HL-60/S4 treated with retinoic acid at 250 ng/mL for 4 days and 3 days (cell line): ENCODE measurements around the gene HLA-DQB1.

Experiments used
- in situ Hi-C: fragments of 300-500 bp; cut with MboI; formaldehyde crosslinking; loops from 2 replicates; pipeline ENCODE4 v1.7.0; 2022; ENCODE audit warnings: low sequenced_read_pairs

Gene HLA-DQB1

DNA sequence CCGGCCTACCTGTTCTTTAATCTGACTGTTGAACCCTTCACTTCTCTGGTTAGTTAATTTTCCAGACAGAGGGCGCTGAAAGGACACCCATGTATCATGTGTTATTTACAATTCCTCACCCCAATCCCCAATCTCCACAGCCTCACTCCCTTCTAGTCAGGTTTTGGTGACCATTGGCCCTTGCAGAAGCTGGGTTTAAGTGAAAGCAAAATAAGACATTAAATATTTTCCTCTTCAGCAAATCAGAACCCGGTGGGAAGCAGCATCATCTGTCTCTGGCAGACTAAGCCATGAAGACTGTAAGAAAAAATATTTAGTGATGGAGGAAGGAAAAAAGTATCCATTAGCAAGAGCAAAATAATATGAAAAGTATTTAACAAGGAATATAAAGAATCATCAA, 38.6 kb downstream of the HLA-DQB1 start:
- in situ Hi-C loops, result no loop called here

DNA sequence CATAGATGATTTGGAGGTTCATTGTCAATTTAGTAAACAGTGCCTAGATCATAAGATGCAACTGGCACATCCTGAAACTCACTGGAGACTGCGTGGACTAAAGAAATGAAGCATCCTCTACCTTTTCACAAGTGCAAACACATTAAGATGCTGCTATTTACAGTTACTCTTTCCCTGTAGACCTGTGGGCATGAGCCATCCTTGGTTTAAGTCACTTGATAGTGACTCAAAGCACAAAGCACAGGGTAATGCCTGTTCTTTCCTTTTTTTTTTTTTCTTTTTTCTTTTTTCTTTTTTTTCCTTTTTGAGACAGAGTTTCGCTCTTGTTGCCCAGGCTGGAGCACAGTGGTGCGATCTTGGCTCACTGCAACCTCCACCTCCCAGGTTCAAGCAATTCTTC, 39.2 kb downstream of the HLA-DQB1 start:
- in situ Hi-C loops, result no loop called here

GRCh38 chr6:32625137-32625536, 41.3 kb downstream of the HLA-DQB1 start:
- in situ Hi-C loops, result no loop called here

DNA sequence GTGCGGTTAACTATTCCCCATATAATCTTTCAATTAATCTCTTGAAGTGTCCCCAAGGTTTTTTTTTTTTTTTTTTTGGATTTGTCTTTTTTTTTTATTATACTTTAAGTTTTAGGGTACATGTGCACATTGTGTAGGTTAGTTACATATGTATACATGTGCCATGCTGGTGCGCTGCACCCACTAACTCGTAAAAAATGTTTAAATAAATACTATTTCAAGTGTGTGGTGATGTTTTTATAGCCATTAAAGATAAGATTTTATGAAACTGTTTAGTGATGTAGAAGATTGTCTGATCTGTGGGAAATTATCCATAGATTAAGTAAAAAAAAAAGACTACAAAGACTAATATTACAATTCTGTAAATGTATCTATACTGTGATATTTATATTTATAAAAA, 41.9 kb downstream of the HLA-DQB1 start:
- in situ Hi-C loops, result no loop called here

- in situ Hi-C loops, result no loop called here
Measured at GRCh38 chr6:32623693-32624092, 42.8 kb downstream of the HLA-DQB1 start.

DNA sequence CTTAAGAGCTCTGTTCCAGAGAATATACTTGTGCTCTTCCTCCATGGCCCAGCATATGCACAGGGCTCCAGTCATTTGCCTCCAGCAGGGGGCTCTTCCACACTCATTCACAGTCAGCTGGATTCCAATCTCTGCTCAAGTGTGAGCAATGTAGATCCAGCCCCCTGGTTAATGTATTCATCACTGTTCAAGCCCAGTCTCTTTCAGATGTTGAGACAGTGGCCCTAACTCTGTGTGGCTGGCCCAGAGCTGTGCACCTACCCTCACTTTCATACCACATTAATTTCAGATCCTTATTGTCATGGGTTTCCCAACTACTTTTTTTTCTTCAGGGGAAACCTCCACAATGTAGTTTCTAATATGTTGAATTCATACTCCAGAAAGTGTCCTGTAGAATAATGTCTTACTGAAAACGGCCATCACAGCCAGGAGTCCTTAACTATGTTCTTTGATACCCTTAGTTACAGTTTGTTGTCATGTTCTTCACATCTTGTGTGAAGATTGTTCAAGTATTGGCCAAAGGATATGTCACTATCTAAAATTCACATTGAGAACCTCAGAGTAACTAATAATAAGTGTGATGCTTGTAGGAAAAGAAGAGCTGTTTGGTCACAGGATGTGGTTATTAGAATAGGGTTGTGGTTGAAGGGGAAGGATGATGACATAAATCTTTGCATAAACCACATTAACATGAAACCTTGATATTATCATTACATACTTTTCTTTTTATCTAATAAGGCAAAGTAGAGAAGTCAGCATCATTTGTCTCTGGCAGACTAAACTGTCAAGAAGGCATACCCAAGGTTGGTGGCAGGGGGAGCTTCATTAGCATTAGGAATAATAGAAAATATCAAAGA, 43.7 kb downstream of the HLA-DQB1 start:
- in situ Hi-C loops, result no loop called here

DNA sequence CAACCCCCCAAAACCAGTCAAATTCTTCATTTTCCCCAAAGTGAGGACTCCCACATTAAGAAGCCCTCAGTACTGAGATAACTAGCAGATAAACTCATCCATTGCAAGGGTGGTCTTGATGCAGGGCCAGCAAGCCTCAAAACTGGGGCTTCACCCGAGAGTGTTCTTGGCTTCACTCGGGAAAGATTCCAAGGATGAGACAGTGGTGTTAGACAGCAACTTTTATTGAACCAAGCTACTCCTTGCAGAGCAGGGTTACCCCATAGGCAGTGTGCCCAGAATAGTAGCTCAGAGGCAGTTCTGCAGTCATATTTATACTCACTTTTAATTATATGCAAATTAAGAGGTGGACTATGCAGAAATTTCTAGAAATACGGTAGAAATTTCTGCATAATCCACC, 45.1 kb downstream of the HLA-DQB1 start:
- in situ Hi-C loops, result no loop called here

- in situ Hi-C loops, result no loop called here
Measured at GRCh38 chr6:32617751-32618150, 48.7 kb downstream of the HLA-DQB1 start.

DNA sequence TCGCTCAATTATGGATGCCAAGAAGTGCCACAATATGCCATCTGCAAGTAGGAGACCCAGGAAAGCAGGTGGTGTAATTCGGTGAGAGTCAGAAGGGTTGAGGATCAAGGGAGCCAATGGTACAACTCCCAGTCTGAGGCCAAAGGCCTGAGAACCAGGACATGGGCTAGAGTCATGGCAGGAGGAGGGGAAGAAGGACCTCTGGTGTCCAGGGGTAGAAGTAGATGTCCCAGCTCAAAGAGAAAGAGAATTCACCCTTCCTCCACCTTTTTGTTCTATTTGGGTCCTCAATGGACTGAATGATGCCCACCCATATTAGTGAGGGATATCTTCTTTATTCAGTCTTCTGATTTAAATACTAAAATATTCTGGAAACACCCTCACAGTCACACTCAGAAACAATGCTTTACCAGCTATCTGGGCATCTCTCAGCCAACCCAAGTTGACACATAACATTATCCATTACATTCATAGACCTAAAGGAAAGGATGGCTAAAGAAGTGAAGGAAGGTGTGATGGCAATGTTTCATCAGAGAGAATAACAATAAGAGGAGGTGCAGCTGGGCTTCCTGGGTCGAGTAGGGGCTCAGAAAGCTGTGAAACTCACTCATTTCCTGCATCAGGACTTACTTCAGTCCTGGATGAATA, 50.4 kb downstream of the HLA-DQB1 start:
- in situ Hi-C loops, result no loop called here

DNA sequence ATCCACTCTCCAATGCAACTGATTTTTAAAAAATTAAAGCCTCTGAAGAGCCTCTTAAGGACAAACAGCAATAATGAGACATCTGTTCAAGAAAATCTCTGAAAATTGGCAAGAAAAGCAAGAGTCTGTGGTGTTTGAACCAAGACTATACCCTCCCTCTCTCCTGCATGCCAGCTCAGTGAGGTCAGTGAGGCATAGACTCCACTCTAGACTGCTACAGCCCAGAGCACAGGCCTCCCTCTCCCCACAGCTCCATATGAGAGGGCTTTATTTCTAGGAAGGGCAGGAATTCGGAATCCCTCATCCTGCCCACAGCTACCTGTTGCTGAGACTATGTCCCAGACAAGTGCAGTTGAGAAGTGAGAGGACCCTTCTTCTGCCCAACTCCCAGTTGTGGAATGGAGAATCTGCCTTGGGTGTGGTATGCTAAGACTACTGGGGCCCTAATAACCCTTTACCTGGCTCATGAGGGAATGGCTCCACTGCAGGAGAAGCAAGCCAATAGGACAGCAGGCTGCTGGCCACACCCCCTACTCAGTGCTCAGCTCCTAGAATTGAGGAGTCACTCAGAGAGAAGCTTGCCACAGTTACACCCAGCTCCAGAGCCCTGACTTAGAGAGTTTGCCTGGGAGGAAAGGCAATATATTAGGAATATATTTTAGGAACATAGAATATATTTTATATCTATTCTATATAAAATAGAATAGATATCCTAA, 51.9 kb downstream of the HLA-DQB1 start:
- in situ Hi-C loops, result no loop called here

DNA sequence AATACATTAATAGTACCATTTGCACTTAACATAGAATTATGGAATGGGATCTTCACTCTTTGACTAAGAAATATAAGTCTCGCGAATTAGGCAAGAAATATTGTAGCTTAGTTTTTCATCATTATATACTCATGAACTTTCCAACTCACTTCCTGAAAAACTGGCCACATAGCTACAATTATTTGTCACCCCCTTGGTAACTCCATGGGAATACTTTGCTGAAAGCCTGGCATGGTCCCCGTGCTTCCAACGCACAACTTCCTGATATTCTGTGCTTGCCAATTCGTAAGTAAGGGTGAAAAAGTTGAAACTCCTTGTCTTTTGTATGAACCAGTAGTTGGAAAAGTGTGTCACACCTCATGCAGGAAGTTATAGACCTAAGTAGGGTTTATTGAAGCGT, 53.0 kb downstream of the HLA-DQB1 start:
- in situ Hi-C loops, result no loop called here

- in situ Hi-C loops, result no loop called here
Measured at GRCh38 chr6:32610682-32611296, 55.7 kb downstream of the HLA-DQB1 start.

DNA sequence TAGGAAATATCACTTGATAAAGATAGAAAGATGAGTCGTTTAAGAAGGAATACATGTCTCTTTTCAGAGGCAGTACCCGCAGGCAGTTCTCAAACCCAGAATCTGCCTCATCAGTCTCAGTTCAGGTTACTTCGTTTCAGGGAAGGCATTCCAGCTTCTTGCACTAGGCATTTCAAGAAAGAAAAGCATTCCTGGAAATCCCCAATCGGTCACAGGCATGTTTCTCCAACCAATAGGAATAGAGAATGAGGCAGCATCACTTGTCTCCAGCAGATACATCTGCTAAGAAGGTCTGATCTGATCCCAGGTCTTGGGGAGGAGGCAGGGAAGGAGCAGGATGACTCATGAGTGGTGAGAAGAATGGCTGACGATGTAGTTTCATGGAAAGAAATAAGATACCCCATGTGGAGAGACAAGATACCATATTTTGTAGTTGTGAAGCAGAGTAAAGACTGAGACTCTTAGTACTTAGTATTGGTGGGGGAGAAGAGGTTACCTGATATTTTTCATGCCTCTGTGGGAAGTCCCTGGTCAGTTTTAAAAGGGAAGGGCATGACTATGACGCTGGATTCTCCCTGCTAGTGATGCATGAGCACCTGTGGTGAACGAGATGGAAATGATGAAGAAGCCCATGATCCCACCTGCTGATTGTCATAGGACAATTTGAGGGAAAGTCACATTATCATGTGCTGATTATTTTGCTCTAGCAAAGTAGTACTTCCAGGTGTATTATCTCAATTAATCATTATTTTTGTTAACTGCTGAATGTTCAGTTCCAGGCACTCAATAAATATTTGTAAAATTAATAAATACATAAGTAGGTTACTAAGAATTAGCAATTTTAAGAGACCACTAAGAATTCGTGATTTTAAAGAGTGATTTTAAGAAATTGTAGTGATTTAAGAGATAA, 56.5 kb downstream of the HLA-DQB1 start:
- in situ Hi-C loops, result no loop called here
